HEK293 (cell line): ENCODE results near the gene TMEM127.

ENCODE experiments used
- FEZF1 ChIP-seq: fragments of 450-650 bp; formaldehyde crosslinking; IDR thresholded peaks from 2 replicates; pipeline ENCODE4 v1.5.1; 2016; ENCODE audit warnings: missing biosample characterization, missing genetic modification characterization
- GFI1B ChIP-seq: fragments of 450-650 bp; formaldehyde crosslinking; IDR thresholded peaks from 2 replicates; pipeline ENCODE4 v1.5.1; 2016; ENCODE audit warnings: missing biosample characterization, missing genetic modification characterization
- INSM2 ChIP-seq: fragments of 450-650 bp; formaldehyde crosslinking; IDR thresholded peaks from 2 replicates; pipeline ENCODE4 v1.5.1; 2016; ENCODE audit warnings: missing biosample characterization, missing genetic modification characterization
- KLF1 ChIP-seq: fragments of 450-650 bp; formaldehyde crosslinking; IDR thresholded peaks from 2 replicates; pipeline ENCODE4 v1.5.1; 2016; ENCODE audit warnings: missing biosample characterization, missing genetic modification characterization
- KLF10 ChIP-seq: fragments of 450-650 bp; IDR thresholded peaks from 2 replicates; pipeline ENCODE4 v1.5.1; 2018; ENCODE audit warnings: missing biosample characterization, mild to moderate bottlenecking, missing genetic modification characterization
- KLF7 ChIP-seq: fragments of 450-650 bp; formaldehyde crosslinking; IDR thresholded peaks from 2 replicates; pipeline ENCODE4 v1.5.1; 2016; ENCODE audit warnings: missing biosample characterization, missing genetic modification characterization, borderline replicate concordance
- OVOL3 ChIP-seq: fragments of 450-650 bp; formaldehyde crosslinking; IDR thresholded peaks from 2 replicates; pipeline ENCODE4 v1.5.1; 2016; ENCODE audit warnings: missing biosample characterization, missing genetic modification characterization
- PATZ1 ChIP-seq: fragments of 450-650 bp; formaldehyde crosslinking; IDR thresholded peaks from 2 replicates; pipeline ENCODE4 v1.5.1; 2016; ENCODE audit warnings: missing biosample characterization, missing genetic modification characterization
- PRDM10 ChIP-seq: fragments of 450-650 bp; formaldehyde crosslinking; IDR thresholded peaks from 2 replicates; pipeline ENCODE4 v1.5.1; 2016; ENCODE audit warnings: missing biosample characterization, missing genetic modification characterization
- ZBTB11 ChIP-seq: fragments of 450-650 bp; formaldehyde crosslinking; conservative IDR thresholded peaks from 2 replicates; pipeline ENCODE4 v1.5.1; 2016; ENCODE audit warnings: low read depth, missing biosample characterization, missing genetic modification characterization
- ZBTB21 ChIP-seq: fragments of 450-650 bp; formaldehyde crosslinking; IDR thresholded peaks from 2 replicates; pipeline ENCODE4 v1.5.1; 2017; ENCODE audit warnings: missing biosample characterization, missing genetic modification characterization
- ZEB2 ChIP-seq: fragments of 450-650 bp; formaldehyde crosslinking; IDR thresholded peaks from 2 replicates; pipeline ENCODE4 v1.5.1; 2016; ENCODE audit warnings: missing biosample characterization, missing genetic modification characterization
- ZNF138 ChIP-seq: fragments of 450-650 bp; formaldehyde crosslinking; IDR thresholded peaks from 2 replicates; pipeline ENCODE4 v1.5.1; 2016; ENCODE audit warnings: missing biosample characterization, missing genetic modification characterization, borderline replicate concordance
- ZNF169 ChIP-seq: fragments of 450-650 bp; formaldehyde crosslinking; IDR thresholded peaks from 2 replicates; pipeline ENCODE4 v1.5.1; 2016; ENCODE audit warnings: missing biosample characterization, missing genetic modification characterization
- ZNF266 ChIP-seq: fragments of 450-650 bp; formaldehyde crosslinking; IDR thresholded peaks from 2 replicates; pipeline ENCODE4 v1.5.1; 2016; ENCODE audit warnings: missing biosample characterization, missing genetic modification characterization, low read depth
- ZNF366 ChIP-seq: fragments of 450-650 bp; formaldehyde crosslinking; conservative IDR thresholded peaks from 2 replicates; pipeline ENCODE4 v1.5.1; 2016; ENCODE audit warnings: missing biosample characterization, missing genetic modification characterization
- ZNF423 ChIP-seq: fragments of 450-650 bp; formaldehyde crosslinking; IDR thresholded peaks from 2 replicates; pipeline ENCODE4 v1.5.1; 2016; ENCODE audit warnings: missing biosample characterization, missing genetic modification characterization
- ZNF558 ChIP-seq: fragments of 450-650 bp; formaldehyde crosslinking; IDR thresholded peaks from 2 replicates; pipeline ENCODE4 v1.5.1; 2016; ENCODE audit warnings: missing biosample characterization, missing genetic modification characterization
- ZNF560 ChIP-seq: fragments of 450-650 bp; formaldehyde crosslinking; IDR thresholded peaks from 2 replicates; pipeline ENCODE4 v1.5.1; 2017; ENCODE audit warnings: missing biosample characterization, missing genetic modification characterization, borderline replicate concordance
- ZNF571 ChIP-seq: fragments of 450-650 bp; formaldehyde crosslinking; IDR thresholded peaks from 2 replicates; pipeline ENCODE4 v1.5.0; 2017; ENCODE audit warnings: missing biosample characterization, missing genetic modification characterization
- ZNF664 ChIP-seq: fragments of 450-650 bp; formaldehyde crosslinking; IDR thresholded peaks from 2 replicates; pipeline ENCODE4 v1.5.1; 2016; ENCODE audit warnings: missing biosample characterization, missing genetic modification characterization
- ZNF707 ChIP-seq: fragments of 450-650 bp; formaldehyde crosslinking; IDR thresholded peaks from 2 replicates; pipeline ENCODE4 v1.5.1; 2016; ENCODE audit warnings: missing biosample characterization, missing genetic modification characterization
- ZNF747 ChIP-seq: fragments of 450-650 bp; formaldehyde crosslinking; IDR thresholded peaks from 2 replicates; pipeline ENCODE4 v1.5.1; 2016; ENCODE audit warnings: missing biosample characterization, missing genetic modification characterization
- ZNF791 ChIP-seq: fragments of 450-650 bp; formaldehyde crosslinking; IDR thresholded peaks from 2 replicates; pipeline ENCODE4 v1.5.1; 2016; ENCODE audit warnings: missing biosample characterization, missing genetic modification characterization
- ZSCAN16 ChIP-seq: fragments of 450-650 bp; formaldehyde crosslinking; IDR thresholded peaks from 2 replicates; pipeline ENCODE4 v1.5.1; 2016; ENCODE audit warnings: missing biosample characterization, missing genetic modification characterization
- ZSCAN18 ChIP-seq: fragments of 450-650 bp; formaldehyde crosslinking; IDR thresholded peaks from 2 replicates; pipeline ENCODE4 v1.5.1; 2016; ENCODE audit warnings: missing biosample characterization, missing genetic modification characterization

The TMEM127 gene

GRCh38 chr2:96305091-96305978 lies 39.5 kb upstream of the TMEM127 start, which contains the start of gene SNRNP200 (continued):
- TF ChIP-seq OVOL3 (no peak), ZNF707 (no peak), ZNF423 (tag by site-specific recombination) (no peak), PATZ1 (tag by site-specific recombination) (peak; percentile 75; the same call in 1 of the 2 replicates), ZNF791 (tag by site-specific recombination) (no peak), GFI1B (tag by site-specific recombination) (no peak), ZSCAN16 (tag by site-specific recombination) (no peak), ZBTB11 (tag by site-specific recombination) (peak; percentile 98), PRDM10 (tag by site-specific recombination) (peak; percentile 61), KLF7 (tag by site-specific recombination) (peak; percentile 92), ZNF747 (no peak), ZNF138 (no peak), ZNF366 (peak; percentile 85), KLF1 (tag by site-specific recombination) (peak; percentile 93), ZNF169 (tag by site-specific recombination) (no peak), ZSCAN18 (no peak), INSM2 (tag by site-specific recombination) (no peak), ZEB2 (tag by site-specific recombination) (peak; percentile 50), KLF10 (peak; percentile 92), ZNF266 (no peak), ZNF560 (tag by site-specific recombination) (no peak), ZBTB21 (tag by site-specific recombination) (peak; percentile 27; the same call in 1 of the 2 replicates), ZNF558 (tag by site-specific recombination) (no peak), ZNF664 (no peak), ZNF571 (no peak), FEZF1 (tag by site-specific recombination) (no peak)
